PC-3 (cell line): ENCODE results near the gene PSMD13.

ENCODE experiments used
- CTCF ChIP-seq: fragments of 300-600 bp; sonication (generic); conservative IDR thresholded peaks from 2 replicates; pipeline ENCODE4 v1.5.1; 2017; ENCODE audit warnings: antibody characterized with exemption, low read depth, mild to moderate bottlenecking, low read length
- EZH2 ChIP-seq: fragments of 300-600 bp; sonication (generic); IDR thresholded peaks from one replicate; pipeline ENCODE4 v1.6.1; 2017; ENCODE audit warnings: antibody characterized with exemption, mild to moderate bottlenecking, low read length; ENCODE audit not compliant: unreplicated experiment

DNA sequence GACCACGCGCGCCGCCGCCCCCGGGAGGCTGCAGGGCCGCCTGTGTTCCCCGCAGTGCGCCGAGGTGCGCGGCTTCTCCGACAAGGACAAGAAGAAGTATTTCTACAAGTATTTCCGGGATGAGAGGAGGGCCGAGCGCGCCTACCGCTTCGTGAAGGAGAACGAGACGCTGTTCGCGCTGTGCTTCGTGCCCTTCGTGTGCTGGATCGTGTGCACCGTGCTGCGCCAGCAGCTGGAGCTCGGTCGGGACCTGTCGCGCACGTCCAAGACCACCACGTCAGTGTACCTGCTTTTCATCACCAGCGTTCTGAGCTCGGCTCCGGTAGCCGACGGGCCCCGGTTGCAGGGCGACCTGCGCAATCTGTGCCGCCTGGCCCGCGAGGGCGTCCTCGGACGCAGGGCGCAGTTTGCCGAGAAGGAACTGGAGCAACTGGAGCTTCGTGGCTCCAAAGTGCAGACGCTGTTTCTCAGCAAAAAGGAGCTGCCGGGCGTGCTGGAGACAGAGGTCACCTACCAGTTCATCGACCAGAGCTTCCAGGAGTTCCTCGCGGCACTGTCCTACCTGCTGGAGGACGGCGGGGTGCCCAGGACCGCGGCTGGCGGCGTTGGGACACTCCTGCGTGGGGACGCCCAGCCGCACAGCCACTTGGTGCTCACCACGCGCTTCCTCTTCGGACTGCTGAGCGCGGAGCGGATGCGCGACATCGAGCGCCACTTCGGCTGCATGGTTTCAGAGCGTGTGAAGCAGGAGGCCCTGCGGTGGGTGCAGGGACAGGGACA lies 44.1 kb downstream of the PSMD13 start:
- TF ChIP-seq CTCF (no peak), EZH2 (no peak)
